K562 (cell line): ENCODE data around the gene ANKS1B. TPM values are rescaled to one million over a fixed set of nuclear protein-coding genes. Genes with fewer than 3 reads are reported as not detected.
A peak's percentile ranks its signal among the peaks of the same experiment; 100 is the strongest.
"Not testable (repeated sequence)": the region's sequence is repeated elsewhere in the genome, so short reads cannot be mapped to it uniquely, and the experiment has no call there.

ENCODE experiments used
- ATAC-seq: fragments of 200-7000 bp; cut with Tn5 transposase; 3 replicates; pipeline ENCODE4 v1.9.1; 2020; ENCODE audit warnings: moderate library complexity
- BruUV-seq: library from RNA; stranded (reverse); fragments of 400-500 nt; replicated peaks from 2 replicates; lab custom pipeline; 2021; lab: Mats Ljungman, UMichigan
- CTCF ChIA-PET: fragments of 300-600 bp; formaldehyde crosslinking; extraction: SDS; loops from one replicate; lab custom pipeline; 2021; ENCODE audit warnings: low intra/inter-chr PET ratio; lab: Yijun Ruan, JAX
- POLR2A ChIA-PET: fragments of 300-600, 350-650 bp; sonication (Branson Sonifier 250); formaldehyde crosslinking; extraction: SDS; loops from one replicate; lab custom pipeline; 2021; ENCODE audit warnings: antibody characterized with exemption, inconsistent platforms; lab: Yijun Ruan, JAX
- DNase-seq, 4 experiments: peaks; one replicate each; pipeline versions ENCODE4 v3.0.0 to v3.0.0-alpha.2; 2011 to 2018; ENCODE audit warnings: low spot score in 3 of 4, mixed read lengths in 3 of 4; ENCODE audit errors: extremely low read depth in 1 of 4
- FAIRE-seq: peaks from 2 replicates; lab custom pipeline; 2011; peaks lifted over from hg19 to GRCh38; lab: Jason Lieb, UNC
- H2AFZ ChIP-seq: 2 replicates; pipeline ENCODE4 v1.6.0; 2011; ENCODE audit warnings: low read depth, low read length, control low read depth, inconsistent platforms
- H3K27ac ChIP-seq: fragments of 200-600 bp; 3 replicates; pipeline ENCODE4 v1.8.0; 2011; ENCODE audit warnings: low read depth, mild to moderate bottlenecking, control low read depth, inconsistent platforms, low read length, moderate library complexity, mixed read lengths; ENCODE audit errors: extremely low read depth
- H3K27me3 ChIP-seq, 2 experiments: fragments of 300-600 bp in 1 of 2; 2 replicates in 1 of 2; 3 replicates in 1 of 2; pipeline versions ENCODE4 v1.6.0 to v1.8.0; 2011; ENCODE audit warnings: inconsistent platforms in 2 of 2, low read length in 2 of 2, mild to moderate bottlenecking in 1 of 2, mixed read lengths in 1 of 2, moderate library complexity in 1 of 2; ENCODE audit not compliant: control insufficient read depth in 2 of 2, insufficient read depth in 2 of 2
- H3K36me3 ChIP-seq: fragments of 300-600 bp; 3 replicates; pipeline ENCODE4 v1.8.0; 2011; ENCODE audit warnings: mild to moderate bottlenecking, low read length, inconsistent platforms; ENCODE audit not compliant: control insufficient read depth, insufficient read depth
- H3K4me1 ChIP-seq, 2 experiments: fragments of 200-600 bp in 1 of 2; replicated peaks in 1 of 2; 2 replicates in 1 of 2; 3 replicates in 1 of 2; pipeline versions ENCODE4 v1.5.1 to v1.8.0; 2011; ENCODE audit warnings: inconsistent platforms in 2 of 2, low read length in 2 of 2, mild to moderate bottlenecking in 1 of 2, mixed read lengths in 1 of 2, moderate library complexity in 1 of 2; ENCODE audit not compliant: control insufficient read depth in 2 of 2, insufficient read depth in 2 of 2
- H3K4me2 ChIP-seq: 2 replicates; pipeline ENCODE4 v1.6.1; 2011; ENCODE audit warnings: low read length, control low read depth, inconsistent platforms, mixed read lengths; ENCODE audit not compliant: insufficient read depth
- H3K4me3 ChIP-seq: fragments of 200-600 bp; sonication (generic), shearing (Covaris generic); 2 replicates; pipeline ENCODE4 v1.5.1; 2016; ENCODE audit warnings: control low read depth, inconsistent platforms
- H3K79me2 ChIP-seq: fragments of 200-600 bp; 3 replicates; pipeline ENCODE4 v1.8.0; 2011; ENCODE audit warnings: low read length, inconsistent platforms; ENCODE audit not compliant: control insufficient read depth, insufficient read depth
- H3K9ac ChIP-seq, 2 experiments: 2 replicates each; pipeline versions ENCODE4 v1.6.0 to v1.6.1; 2011; ENCODE audit warnings: low read depth in 2 of 2, low read length in 2 of 2, control low read depth in 1 of 2, inconsistent platforms in 1 of 2, mild to moderate bottlenecking in 1 of 2, mixed read lengths in 1 of 2; ENCODE audit not compliant: insufficient read depth in 1 of 2
- H3K9me1 ChIP-seq: one replicate; pipeline ENCODE4 v1.6.0; 2011; ENCODE audit warnings: inconsistent platforms, mild to moderate bottlenecking, low read length, moderate library complexity; ENCODE audit not compliant: control insufficient read depth, insufficient read depth
- H3K9me3 ChIP-seq: replicated peaks from 2 replicates; pipeline ENCODE4 v1.5.1; 2011; ENCODE audit warnings: low read depth, low read length, inconsistent platforms; ENCODE audit not compliant: control insufficient read depth, insufficient read depth
- H4K20me1 ChIP-seq: replicated peaks from 2 replicates; pipeline ENCODE4 v1.6.1; 2011; ENCODE audit warnings: low read length, inconsistent platforms, mixed read lengths; ENCODE audit not compliant: control insufficient read depth, insufficient read depth
- ATF1 ChIP-seq, 2 experiments: fragments of 450-650 bp in 1 of 2; IDR thresholded peaks; 2 replicates each; pipeline ENCODE4 v1.6.1; 2016; ENCODE audit warnings: missing compliant biosample characterization in 1 of 2, missing genetic modification characterization in 1 of 2
- BDP1 ChIP-seq: IDR thresholded peaks from 3 replicates; pipeline ENCODE4 v1.6.1; 2011; ENCODE audit not compliant: insufficient read length, insufficient read depth
- BMI1 ChIP-seq: fragments of 150-350 bp; IDR thresholded peaks from 2 replicates; pipeline ENCODE4 v1.6.1; 2014; ENCODE audit warnings: low read length
- CTBP1 ChIP-seq: fragments of 450-650 bp; IDR thresholded peaks from 2 replicates; pipeline ENCODE4 v1.6.1; 2016; ENCODE audit warnings: borderline replicate concordance
- FOSL1 ChIP-seq: fragments of 200-800 bp; sonication (Bioruptor generic); conservative IDR thresholded peaks from 2 replicates; pipeline ENCODE4 v1.6.1; 2016; ENCODE audit warnings: missing genetic modification characterization, missing compliant biosample characterization
- JUND ChIP-seq, 2 experiments: IDR thresholded peaks; 2 replicates in 1 of 2; 3 replicates in 1 of 2; pipeline ENCODE4 v1.6.1; 2011; ENCODE audit warnings: borderline replicate concordance in 2 of 2, low read depth in 2 of 2, low read length in 2 of 2, improper control_type of control experiment in 1 of 2, missing biosample characterization in 1 of 2, missing genetic modification characterization in 1 of 2, missing genetic modification reagents in 1 of 2
- NFIC ChIP-seq: fragments of 450-650 bp; IDR thresholded peaks from 2 replicates; pipeline ENCODE4 v1.6.1; 2017; ENCODE audit warnings: mild to moderate bottlenecking, inconsistent platforms
- PHF21A ChIP-seq: fragments of 450-650 bp; IDR thresholded peaks from 2 replicates; pipeline ENCODE4 v1.6.1; 2017; ENCODE audit warnings: low read depth, borderline replicate concordance
- SMC3 ChIP-seq: conservative IDR thresholded peaks from 2 replicates; pipeline ENCODE4 v1.6.1; 2011; ENCODE audit warnings: low read depth, low read length, improper control_type of control experiment; ENCODE audit not compliant: insufficient read depth
- SPI1 ChIP-seq: IDR thresholded peaks from 2 replicates; pipeline ENCODE4 v1.6.1; 2011; ENCODE audit warnings: low read depth, low read length, control low read depth, borderline replicate concordance
- ZNF79 ChIP-seq: fragments of 250-450 bp; sonication (Bioruptor Pico); IDR thresholded peaks from 2 replicates; pipeline ENCODE4 v1.4.0; 2020; ENCODE audit warnings: low read depth, mild to moderate bottlenecking, moderate library complexity
- WGBS: fragments of 100-300 bp; shearing (Covaris generic); methylation state at CpG from one replicate; pipeline ENCODE4 v1.1.6; 2016; ENCODE audit warnings: low coverage, mixed read lengths; ENCODE audit not compliant: insufficient coverage; ENCODE audit errors: missing lambda C conversion rate; 5-methylcytosine and 5-hydroxymethylcytosine counted together
- in situ Hi-C: fragments of 300-500 bp; cut with MboI; formaldehyde crosslinking; loops from 4 replicates; pipeline ENCODE4 v1.15.0; 2018; ENCODE audit warnings: inconsistent platforms, mixed read lengths
- intact Hi-C: fragments of 100-400 bp; cut with micrococcal nuclease; formaldehyde crosslinking; loops from 2 replicates; pipeline ENCODE4 v1.14.2; 2022
- polyA plus RNA-seq, 8 experiments: library from polyadenylated mRNA; depleted of rRNA in 4 of 8; stranded (reverse) in 5 of 8; unstranded in 3 of 8; fragments of >200 nt; fragmentation: Nextera tagmentation in 2 of 8; fragmentation: Illumina TruSeq in 1 of 8; extraction: Ambion mirVana in 2 of 8; extraction: Trizol in 1 of 8; gene quantifications; 2 replicates each; pipeline versions ENCODE4 v1.2.1 to v1.2.3, GENCODE V29; 2011 to 2014; ENCODE audit warnings: inconsistent platforms in 1 of 8, missing spikeins in 1 of 8
- total RNA-seq, 7 experiments: library from RNA; depleted of rRNA in 6 of 7; stranded (reverse); fragments of >200 nt in 6 of 7; fragmentation: Illumina TruSeq in 2 of 7; extraction: Trizol in 2 of 7; gene quantifications; 2 replicates each; pipeline versions ENCODE4 v1.2.1 to v1.2.3, GENCODE V29; 2011 to 2021; ENCODE audit warnings: low replicate concordance in 1 of 7
- TF ChIP-seq, protein P1 (sequence below): fragments of 250-450 bp; sonication (Bioruptor Pico); IDR thresholded peaks from 2 replicates; pipeline ENCODE4 v1.5.1; 2021; ENCODE audit warnings: mild to moderate bottlenecking
- TF ChIP-seq, protein P2 (sequence below), 2 experiments: fragments of 450-650 bp in 1 of 2; sonication (generic) in 1 of 2; formaldehyde crosslinking in 1 of 2; IDR thresholded peaks in 1 of 2; conservative IDR thresholded peaks in 1 of 2; 2 replicates each; pipeline versions ENCODE4 v1.6.1 to v1.8.1; 2016 to 2023; ENCODE audit warnings: mild to moderate bottlenecking in 2 of 2, moderate library complexity in 2 of 2, inconsistent platforms in 1 of 2, missing genetic modification reagents in 1 of 2

Gene ANKS1B
- total and polyA plus RNA-seq, 9 of the 15 experiments (the other 6 are each of a cell fraction or from before 2014, with no cell fraction given) = 0.04 to 0.47 (median 0.28) TPM; not detected in 4

- CTCF ChIA-PET, in situ Hi-C loops: not testable (repeated sequence)
Measured at GRCh38 chr12:98755855-98756254, 1228.9 kb downstream of the ANKS1B start.

GRCh38 chr12:98754095-98754494, 1230.6 kb downstream of the ANKS1B start:
- no TSS peak for BruUV-seq
- H3K9ac ChIP-seq = no peak overlapping the region
- peak overlapping the region; percentile 2; the same call in 2 of the 3 replicates for H3K27ac ChIP-seq
- H3K79me2 ChIP-seq = no peaks in the 10 kb centered on the region
- H3K36me3 ChIP-seq = no peaks in the 10 kb centered on the region
- H4K20me1 ChIP-seq = no peaks in the 10 kb centered on the region
- peak; percentile 90 for ATAC-seq
- in situ Hi-C loops = no loop called here
- no peak overlapping the region for H3K4me3 ChIP-seq
- intact Hi-C loops = no loop called here
- H3K27me3 ChIP-seq = no peaks in the 10 kb centered on the region
- peak overlapping the region; percentile 78 for H2AFZ ChIP-seq
- ChIA-PET POLR2A (interaction anchor here (0.8 to 1.4 kb wide), 5 partner anchors 11 to 1233 kb away, joined by 3 to 4 read pairs (median 3); no protein-coding TSS in a partner anchor), CTCF (interaction anchor here (0.6 kb wide), 1 partner anchor 188 kb away, joined by 3 read pairs; no protein-coding TSS in a partner anchor)
- no peaks in the 10 kb centered on the region for H3K9me1 ChIP-seq
- peak; percentile 38 to 81 (median 58) for DNase-seq
- 0% methylated on average over 4 of the region's 5 CpGs for WGBS
- peak; percentile 87 for FAIRE-seq
- peak overlapping the region; percentile 32; the same call in 1 of the 2 replicates for H3K4me2 ChIP-seq
- no peaks in the 10 kb centered on the region for H3K9me3 ChIP-seq
- H3K4me1 ChIP-seq = peaks cover 23 to 40% of the 10 kb centered on the region in 2 experiments
- TF ChIP-seq ZNF79 (CRISPR knock-in tag) (no peak), BMI1 (no peak), CTBP1 (peak; percentile 79), SPI1 (peak; percentile 72; the same call in 1 of the 2 replicates), PHF21A (no peak), BDP1 (no peak), JUND (IDR thresholded peaks at IDR 0.05; ENCODE audit: borderline replicate concordance, low read depth, low read length) (peak; percentile 96), JUND (tag; IDR thresholded peaks at IDR 0.05; ENCODE audit: borderline replicate concordance, low read depth, low read length) (peak; percentile 91; the same call in 2 of the 3 replicates), SMC3 (no peak), ATF1 (CRISPR knock-in tag; IDR thresholded peaks at IDR 0.05) (no peak), ATF1 (tag; IDR thresholded peaks at IDR 0.05) (peak; percentile 41; the same call in 1 of the 2 replicates), NFIC (peak; percentile 21; the same call in 1 of the 2 replicates)
- TF ChIP-seq, protein P1, sequence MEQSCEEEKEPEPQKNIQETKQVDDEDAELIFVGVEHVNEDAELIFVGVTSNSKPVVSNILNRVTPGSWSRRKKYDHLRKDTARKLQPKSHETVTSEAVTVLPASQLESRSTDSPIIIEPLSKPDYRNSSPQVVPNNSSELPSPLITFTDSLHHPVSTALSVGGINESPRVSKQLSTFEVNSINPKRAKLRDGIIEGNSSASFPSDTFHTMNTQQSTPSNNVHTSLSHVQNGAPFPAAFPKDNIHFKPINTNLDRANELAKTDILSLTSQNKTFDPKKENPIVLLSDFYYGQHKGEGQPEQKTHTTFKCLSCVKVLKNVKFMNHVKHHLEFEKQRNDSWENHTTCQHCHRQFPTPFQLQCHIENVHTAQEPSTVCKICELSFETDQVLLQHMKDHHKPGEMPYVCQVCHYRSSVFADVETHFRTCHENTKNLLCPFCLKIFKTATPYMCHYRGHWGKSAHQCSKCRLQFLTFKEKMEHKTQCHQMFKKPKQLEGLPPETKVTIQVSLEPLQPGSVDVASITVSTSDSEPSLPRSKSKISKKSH (CRISPR knock-in tag) = no peak

More at GRCh38 chr12:98755855-98756254, 1228.9 kb downstream of the ANKS1B start:
- POLR2A ChIA-PET, H3K4me2 ChIP-seq, ATAC-seq, FAIRE-seq, H3K36me3 ChIP-seq, H3K4me3 ChIP-seq, H3K27me3 ChIP-seq, H3K9ac ChIP-seq: not testable (repeated sequence)
- peak in 1 of 4 experiments; percentile 12 for DNase-seq
- H3K4me1 ChIP-seq = peaks cover 23 to 39% of the 10 kb centered on the region in 2 experiments
- 60% methylated on average over 5 of the region's 5 CpGs for WGBS
- TF ChIP-seq, protein P2, sequence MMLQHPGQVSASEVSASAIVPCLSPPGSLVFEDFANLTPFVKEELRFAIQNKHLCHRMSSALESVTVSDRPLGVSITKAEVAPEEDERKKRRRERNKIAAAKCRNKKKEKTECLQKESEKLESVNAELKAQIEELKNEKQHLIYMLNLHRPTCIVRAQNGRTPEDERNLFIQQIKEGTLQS (IDR thresholded peaks at IDR 0.05) = peak; percentile 35; the same call in 1 of the 2 replicates
- TF ChIP-seq, protein P2 (CRISPR knock-in tag; conservative IDR thresholded peaks at IDR 0.05) = not testable (repeated sequence)
- TF ChIP-seq FOSL1 (tag) = peak; percentile 41; the same call in 1 of the 2 replicates
- TF ChIP-seq, all 486 proteins: peak for 2; not testable (repeated sequence) for 484
- BruUV-seq, H3K9me3 ChIP-seq, H3K79me2 ChIP-seq, H2AFZ ChIP-seq, H3K27ac ChIP-seq, intact Hi-C loops, H4K20me1 ChIP-seq, H3K9me1 ChIP-seq: not testable (repeated sequence)
